Nephron progenitor cell (in vitro differentiated cells): Measurements from ENCODE around the gene DDR2.
"Not testable (repeated sequence)": the region's sequence is repeated elsewhere in the genome, so short reads cannot be mapped to it uniquely, and the experiment has no call there.

Source experiments
- DNase-seq: peaks from one replicate; pipeline ENCODE4 v3.0.0; 2021
- H3K27ac Mint-ChIP-seq: 2 replicates; pipeline ENCODE4 v1.8.0; 2021; ENCODE audit warnings: mild to moderate bottlenecking, moderate library complexity, mixed read lengths
- H3K27me3 Mint-ChIP-seq: 2 replicates; pipeline ENCODE4 v1.8.0; 2021; ENCODE audit warnings: mild to moderate bottlenecking, low read depth, mixed read lengths; ENCODE audit not compliant: poor library complexity
- H3K36me3 Mint-ChIP-seq: 2 replicates; pipeline ENCODE4 v1.8.0; 2021; ENCODE audit warnings: low read depth, mixed read lengths
- H3K4me1 Mint-ChIP-seq: 2 replicates; pipeline ENCODE4 v1.8.0; 2021; ENCODE audit warnings: mixed read lengths
- H3K4me3 Mint-ChIP-seq: 2 replicates; pipeline ENCODE4 v1.8.0; 2021; ENCODE audit warnings: mild to moderate bottlenecking, moderate library complexity, mixed read lengths
- H3K9me3 Mint-ChIP-seq: 2 replicates; pipeline ENCODE4 v1.8.0; 2021; ENCODE audit warnings: mild to moderate bottlenecking, moderate library complexity, mixed read lengths
- TF ChIP-seq, protein P1 (sequence below): fragments of 200-600 bp; sonication (generic); IDR thresholded peaks from 2 replicates; pipeline ENCODE4 v1.5.0; 2021; ENCODE audit warnings: antibody characterized with exemption

DDR2 gene

GRCh38 chr1:162740755-162741154, 108.5 kb downstream of the DDR2 start:
- TF ChIP-seq, protein P1, sequence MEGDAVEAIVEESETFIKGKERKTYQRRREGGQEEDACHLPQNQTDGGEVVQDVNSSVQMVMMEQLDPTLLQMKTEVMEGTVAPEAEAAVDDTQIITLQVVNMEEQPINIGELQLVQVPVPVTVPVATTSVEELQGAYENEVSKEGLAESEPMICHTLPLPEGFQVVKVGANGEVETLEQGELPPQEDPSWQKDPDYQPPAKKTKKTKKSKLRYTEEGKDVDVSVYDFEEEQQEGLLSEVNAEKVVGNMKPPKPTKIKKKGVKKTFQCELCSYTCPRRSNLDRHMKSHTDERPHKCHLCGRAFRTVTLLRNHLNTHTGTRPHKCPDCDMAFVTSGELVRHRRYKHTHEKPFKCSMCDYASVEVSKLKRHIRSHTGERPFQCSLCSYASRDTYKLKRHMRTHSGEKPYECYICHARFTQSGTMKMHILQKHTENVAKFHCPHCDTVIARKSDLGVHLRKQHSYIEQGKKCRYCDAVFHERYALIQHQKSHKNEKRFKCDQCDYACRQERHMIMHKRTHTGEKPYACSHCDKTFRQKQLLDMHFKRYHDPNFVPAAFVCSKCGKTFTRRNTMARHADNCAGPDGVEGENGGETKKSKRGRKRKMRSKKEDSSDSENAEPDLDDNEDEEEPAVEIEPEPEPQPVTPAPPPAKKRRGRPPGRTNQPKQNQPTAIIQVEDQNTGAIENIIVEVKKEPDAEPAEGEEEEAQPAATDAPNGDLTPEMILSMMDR = no peak
- Mint-ChIP-seq H3K9me3 (peaks cover 19% of the 10 kb centered on the region), H3K4me3 (no peak overlapping the region), H3K36me3 (peaks cover 6% of the 10 kb centered on the region), H3K27ac (no peak overlapping the region), H3K4me1 (no peaks in the 10 kb centered on the region), H3K27me3 (no peaks in the 10 kb centered on the region)
- DNase-seq = no peak

DNA sequence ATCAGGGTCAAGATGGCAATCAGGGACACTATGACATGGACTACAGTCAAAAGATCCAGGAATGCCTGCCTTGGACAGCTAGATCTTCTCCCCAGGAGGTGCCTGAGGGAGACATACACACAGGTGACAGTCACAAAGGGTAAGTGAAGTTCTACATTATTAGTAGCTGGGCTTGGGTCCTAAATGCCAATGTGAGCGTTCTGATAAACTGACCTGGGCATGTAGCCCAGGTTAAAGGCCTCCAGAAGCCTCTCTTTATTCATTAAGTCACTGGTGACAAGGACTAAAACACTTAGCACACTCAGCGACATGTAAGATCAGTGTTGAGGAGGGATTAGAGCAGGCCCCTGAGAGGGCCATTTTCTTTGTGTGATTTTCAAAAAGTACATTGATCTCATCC, 109.3 kb downstream of the DDR2 start:
- peaks cover 27% of the 10 kb centered on the region for H3K9me3 Mint-ChIP-seq
- H3K4me1 Mint-ChIP-seq = no peaks in the 10 kb centered on the region
- no peaks in the 10 kb centered on the region for H3K27me3 Mint-ChIP-seq
- no peak overlapping the region for H3K4me3 Mint-ChIP-seq
- TF ChIP-seq, protein P1 = no peak
- H3K27ac Mint-ChIP-seq = no peak overlapping the region
- H3K36me3 Mint-ChIP-seq = peaks cover 11% of the 10 kb centered on the region
- no peak for DNase-seq

GRCh38 chr1:162746264-162746942, 114.1 kb downstream of the DDR2 start:
- H3K4me3 Mint-ChIP-seq, H3K27me3 Mint-ChIP-seq, H3K4me1 Mint-ChIP-seq, DNase-seq, H3K27ac Mint-ChIP-seq: not testable (repeated sequence)
- peaks cover 18% of the 10 kb centered on the region for H3K36me3 Mint-ChIP-seq
- peaks cover 60% of the 10 kb centered on the region for H3K9me3 Mint-ChIP-seq

- peaks cover 35% of the 10 kb centered on the region for H3K9me3 Mint-ChIP-seq
- no peak overlapping the region for H3K4me3 Mint-ChIP-seq
- no peak for DNase-seq
- H3K27ac Mint-ChIP-seq = no peak overlapping the region
- H3K4me1 Mint-ChIP-seq = peaks cover 5% of the 10 kb centered on the region
- H3K27me3 Mint-ChIP-seq = no peaks in the 10 kb centered on the region
- TF ChIP-seq, protein P1 = no peak
- peaks cover 14% of the 10 kb centered on the region for H3K36me3 Mint-ChIP-seq
These were observed 120.9 kb downstream of the DDR2 start for GRCh38 chr1:162753001-162753658.

- Mint-ChIP-seq H3K36me3 (peaks cover 14% of the 10 kb centered on the region), H3K9me3 (peaks cover 28% of the 10 kb centered on the region), H3K4me1 (peaks cover 5% of the 10 kb centered on the region), H3K27ac (no peak overlapping the region), H3K27me3 (no peaks in the 10 kb centered on the region), H3K4me3 (no peak overlapping the region)
- no peak for DNase-seq
- TF ChIP-seq, protein P1 = no peak
These were observed 121.8 kb downstream of the DDR2 start for GRCh38 chr1:162753998-162754585.

DNA sequence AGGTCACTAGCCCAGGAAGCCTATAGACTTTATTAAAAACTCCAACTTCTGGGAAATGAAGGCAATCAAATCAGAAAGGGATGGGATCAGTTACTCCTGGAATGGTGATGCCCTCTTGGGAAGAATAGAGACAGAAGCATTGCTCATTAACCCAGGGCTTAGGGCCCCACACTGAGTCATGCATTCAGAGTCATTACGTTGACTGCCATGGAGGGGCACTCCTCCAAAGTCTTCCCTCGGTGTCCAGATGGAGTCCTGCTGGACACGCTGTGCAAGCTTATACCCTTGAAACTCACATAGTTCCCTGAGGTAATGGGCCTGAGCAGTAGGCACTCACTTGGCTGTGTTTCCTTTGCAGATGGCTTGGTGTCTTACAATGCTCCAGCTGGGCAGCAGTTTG, 123.0 kb downstream of the DDR2 start:
- no peak overlapping the region for H3K27ac Mint-ChIP-seq
- TF ChIP-seq, protein P1 = no peak
- peaks cover 5% of the 10 kb centered on the region for H3K4me1 Mint-ChIP-seq
- H3K9me3 Mint-ChIP-seq = peaks cover 16% of the 10 kb centered on the region
- no peaks in the 10 kb centered on the region for H3K27me3 Mint-ChIP-seq
- no peak for DNase-seq
- peaks cover 14% of the 10 kb centered on the region for H3K36me3 Mint-ChIP-seq
- no peak overlapping the region for H3K4me3 Mint-ChIP-seq
